GM18505 (cell line): ENCODE data around the gene BICDL1.

Experiments used
- ATAC-seq: cut with Tn5 transposase; IDR thresholded peaks from one replicate; pipeline ENCODE4 v1.9.1; 2021; ENCODE audit not compliant: unreplicated experiment
- POLR2A ChIP-seq: IDR thresholded peaks from 4 replicates; pipeline ENCODE4 v1.6.1; 2011; ENCODE audit warnings: borderline replicate concordance; ENCODE audit not compliant: insufficient read depth, insufficient read length; ENCODE audit errors: extremely low read depth

Gene BICDL1

GRCh38 chr12:120054293-120054692, 65.3 kb downstream of the BICDL1 start:
- no peak for TF ChIP-seq POLR2A
- ATAC-seq = no peak

GRCh38 chr12:120055231-120056000, 66.4 kb downstream of the BICDL1 start:
- no peak for ATAC-seq

GRCh38 chr12:120056739-120057138, 67.7 kb downstream of the BICDL1 start:
- no peak for ATAC-seq
- TF ChIP-seq POLR2A = no peak

More at GRCh38 chr12:120055231-120056000, 66.4 kb downstream of the BICDL1 start:
- no peak for TF ChIP-seq POLR2A

- no peak for ATAC-seq
- TF ChIP-seq POLR2A = no peak
Observed at GRCh38 chr12:120060196-120060595, 71.2 kb downstream of the BICDL1 start.

- no peak for TF ChIP-seq POLR2A
Observed at GRCh38 chr12:120060717-120061116, 71.7 kb downstream of the BICDL1 start.

GRCh38 chr12:120061575-120062214, 72.7 kb downstream of the BICDL1 start:
- no peak for TF ChIP-seq POLR2A
- ATAC-seq = no peak

More at GRCh38 chr12:120060717-120061116, 71.7 kb downstream of the BICDL1 start:
- ATAC-seq = no peak

- no peak for TF ChIP-seq POLR2A
- ATAC-seq = no peak
Observed at GRCh38 chr12:120062976-120063579, 74.0 kb downstream of the BICDL1 start.

GRCh38 chr12:120064054-120064940, 75.3 kb downstream of the BICDL1 start:
- TF ChIP-seq POLR2A = no peak
- ATAC-seq = no peak

GRCh38 chr12:120065472-120065871, 76.4 kb downstream of the BICDL1 start:
- no peak for ATAC-seq
- no peak for TF ChIP-seq POLR2A

- TF ChIP-seq POLR2A = no peak
- ATAC-seq = no peak
Observed at GRCh38 chr12:120066341-120066740, 77.3 kb downstream of the BICDL1 start.

- ATAC-seq = no peak
- no peak for TF ChIP-seq POLR2A
Observed at GRCh38 chr12:120067084-120067869, 78.2 kb downstream of the BICDL1 start.

- ATAC-seq = no peak
- TF ChIP-seq POLR2A = no peak
Observed at GRCh38 chr12:120067901-120068300, 78.9 kb downstream of the BICDL1 start.
